Stimulated activated CD4-positive, alpha-beta T cell treated with anti-CD3 and anti-CD28 coated beads, Interleukin-1b, Interleukin-23, amount 100 ng/mL, for 24 hours (primary cell): ENCODE results near the gene CEP170B.

Source experiments
- DNase-seq, 4 experiments: peaks; one replicate each; pipeline ENCODE4 v3.0.0-alpha.2; 2020; ENCODE audit warnings: low read depth in 4 of 4, low spot score in 1 of 4

Gene CEP170B

DNA sequence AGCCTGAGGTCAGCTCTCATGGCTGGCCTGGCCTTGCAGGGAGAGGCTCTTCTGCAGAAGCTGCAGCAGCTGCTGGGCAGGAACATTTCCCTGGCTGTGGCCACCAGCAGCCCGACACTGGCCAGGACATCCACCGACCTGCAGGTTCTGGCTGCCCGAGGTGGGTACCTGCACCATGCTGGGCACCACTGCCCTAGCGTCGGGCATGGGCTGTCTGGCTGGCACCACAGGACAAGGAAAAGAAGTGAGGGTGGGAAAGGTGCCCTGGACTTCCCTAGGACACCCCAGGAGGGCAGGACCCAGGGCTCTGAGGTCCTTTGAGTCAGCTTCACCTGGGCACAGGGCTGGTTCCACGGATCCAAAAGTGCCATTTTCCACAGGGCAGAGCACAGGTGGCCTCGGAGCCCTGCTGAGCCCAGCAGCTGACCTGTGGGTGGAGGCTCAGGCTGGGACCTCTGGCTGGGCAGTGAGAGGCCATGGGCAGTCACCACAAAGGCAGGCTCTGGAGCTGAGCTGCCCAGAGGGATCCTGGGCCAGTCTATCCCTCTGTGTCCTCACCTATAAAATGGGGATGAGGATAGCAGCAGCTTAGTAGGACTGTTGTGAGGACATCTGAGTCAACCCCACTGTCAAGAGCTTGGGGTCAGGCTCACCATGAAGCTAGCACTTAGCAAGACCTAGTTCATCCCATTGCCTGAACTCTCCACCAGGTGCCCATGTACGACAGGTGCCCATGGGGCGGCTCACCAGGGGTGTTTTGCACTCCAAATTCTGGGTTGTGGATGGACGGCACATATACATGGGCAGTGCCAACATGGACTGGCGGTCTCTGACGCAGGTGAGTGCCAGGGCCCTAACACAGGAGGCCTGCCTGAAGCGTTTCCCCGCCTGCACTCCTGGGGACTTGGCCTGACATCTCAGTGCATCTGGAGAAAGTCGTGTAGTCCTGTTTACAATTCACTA, 64.5 kb downstream of the CEP170B start:
- no peak for DNase-seq

GRCh38 chr14:104930526-104931303, 65.6 kb downstream of the CEP170B start:
- DNase-seq: no peak

DNA sequence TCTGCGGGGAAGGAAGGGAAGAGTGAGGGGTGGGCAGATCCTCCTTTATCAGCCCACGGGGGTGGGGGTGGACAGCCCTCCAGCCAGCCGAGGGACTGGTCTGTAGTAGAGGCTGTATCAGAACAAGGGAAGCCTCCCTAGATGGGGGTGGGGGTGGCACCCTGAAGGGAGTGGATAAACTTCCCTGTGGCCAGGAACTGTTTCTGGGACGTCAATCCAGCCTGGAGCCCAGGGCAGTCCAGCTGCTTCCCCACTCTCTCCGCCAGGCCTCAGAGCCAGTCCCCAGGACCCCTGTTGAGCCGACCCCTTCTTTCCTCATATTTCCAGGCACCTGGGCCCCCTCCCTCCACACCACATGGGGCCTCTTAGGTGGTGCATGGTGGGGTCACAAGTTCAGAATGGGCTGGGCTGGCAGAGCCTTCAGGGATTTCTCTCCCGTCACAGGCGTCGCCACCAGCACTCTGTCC, 66.3 kb downstream of the CEP170B start:
- no peak for DNase-seq

DNA sequence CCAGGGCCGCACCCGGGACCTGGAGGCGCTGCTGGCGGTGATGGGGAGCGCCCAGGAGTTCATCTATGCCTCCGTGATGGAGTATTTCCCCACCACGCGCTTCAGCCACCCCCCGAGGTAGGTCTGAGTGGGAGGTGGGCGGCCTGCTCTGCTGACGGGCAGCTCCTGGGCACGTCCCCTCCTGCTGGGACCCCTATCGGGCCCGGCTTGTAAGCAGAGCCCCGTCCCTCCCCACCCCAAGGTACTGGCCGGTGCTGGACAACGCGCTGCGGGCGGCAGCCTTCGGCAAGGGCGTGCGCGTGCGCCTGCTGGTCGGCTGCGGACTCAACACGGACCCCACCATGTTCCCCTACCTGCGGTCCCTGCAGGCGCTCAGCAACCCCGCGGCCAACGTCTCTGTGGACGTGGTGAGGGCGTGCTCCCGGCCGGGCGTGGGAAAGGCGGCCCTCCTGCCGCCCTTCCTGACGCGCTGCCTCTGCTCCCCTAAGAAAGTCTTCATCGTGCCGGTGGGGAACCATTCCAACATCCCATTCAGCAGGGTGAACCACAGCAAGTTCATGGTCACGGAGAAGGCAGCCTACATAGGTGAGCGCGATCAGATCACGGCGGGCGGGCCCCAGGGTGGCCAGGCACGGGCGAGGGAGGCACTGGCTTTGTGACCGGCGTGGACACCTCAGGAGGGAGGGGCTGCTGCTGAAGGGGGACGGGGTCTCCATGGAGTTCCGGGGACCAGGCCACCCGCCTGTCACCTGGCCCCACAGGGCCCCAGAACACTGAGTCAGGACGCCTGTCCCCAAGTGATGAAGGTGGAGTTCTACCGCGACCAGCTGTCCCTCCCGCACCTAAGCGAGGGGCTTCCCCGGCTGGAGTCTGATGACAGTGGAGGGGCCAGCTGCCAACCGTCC, 67.0 kb downstream of the CEP170B start:
- no peak for DNase-seq

DNA sequence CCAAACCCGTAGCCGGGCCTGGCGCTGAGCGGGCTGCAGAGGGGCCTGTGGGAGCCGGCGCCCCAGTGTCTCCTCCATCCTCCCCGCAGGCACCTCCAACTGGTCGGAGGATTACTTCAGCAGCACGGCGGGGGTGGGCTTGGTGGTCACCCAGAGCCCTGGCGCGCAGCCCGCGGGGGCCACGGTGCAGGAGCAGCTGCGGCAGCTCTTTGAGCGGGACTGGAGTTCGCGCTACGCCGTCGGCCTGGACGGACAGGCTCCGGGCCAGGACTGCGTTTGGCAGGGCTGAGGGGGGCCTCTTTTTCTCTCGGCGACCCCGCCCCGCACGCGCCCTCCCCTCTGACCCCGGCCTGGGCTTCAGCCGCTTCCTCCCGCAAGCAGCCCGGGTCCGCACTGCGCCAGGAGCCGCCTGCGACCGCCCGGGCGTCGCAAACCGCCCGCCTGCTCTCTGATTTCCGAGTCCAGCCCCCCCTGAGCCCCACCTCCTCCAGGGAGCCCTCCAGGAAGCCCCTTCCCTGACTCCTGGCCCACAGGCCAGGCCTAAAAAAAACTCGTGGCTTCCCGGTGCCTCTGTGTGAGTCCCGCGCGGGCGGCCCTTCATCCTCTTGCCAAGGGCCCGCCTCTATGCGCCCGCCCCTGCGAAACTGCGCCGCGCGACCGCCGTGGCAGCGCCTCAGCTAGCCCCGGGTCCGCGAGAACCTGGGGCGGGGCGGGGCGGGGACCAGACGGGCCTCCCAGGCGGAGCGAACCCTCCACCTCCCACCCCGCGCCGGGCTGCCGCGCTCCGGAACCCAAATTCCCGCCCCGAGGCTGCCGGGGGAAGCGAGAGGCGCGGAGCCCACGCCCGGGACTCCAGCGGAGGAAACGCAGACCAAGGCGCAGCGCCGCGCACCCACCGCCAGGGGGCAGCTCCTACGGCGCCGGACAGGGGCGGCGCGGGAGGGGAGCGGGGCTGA, 67.9 kb downstream of the CEP170B start:
- peak; percentile 76 to 89 (median 82) for DNase-seq

- DNase-seq: no peak
These were observed 69.0 kb downstream of the CEP170B start for GRCh38 chr14:104933746-104934733.

DNA sequence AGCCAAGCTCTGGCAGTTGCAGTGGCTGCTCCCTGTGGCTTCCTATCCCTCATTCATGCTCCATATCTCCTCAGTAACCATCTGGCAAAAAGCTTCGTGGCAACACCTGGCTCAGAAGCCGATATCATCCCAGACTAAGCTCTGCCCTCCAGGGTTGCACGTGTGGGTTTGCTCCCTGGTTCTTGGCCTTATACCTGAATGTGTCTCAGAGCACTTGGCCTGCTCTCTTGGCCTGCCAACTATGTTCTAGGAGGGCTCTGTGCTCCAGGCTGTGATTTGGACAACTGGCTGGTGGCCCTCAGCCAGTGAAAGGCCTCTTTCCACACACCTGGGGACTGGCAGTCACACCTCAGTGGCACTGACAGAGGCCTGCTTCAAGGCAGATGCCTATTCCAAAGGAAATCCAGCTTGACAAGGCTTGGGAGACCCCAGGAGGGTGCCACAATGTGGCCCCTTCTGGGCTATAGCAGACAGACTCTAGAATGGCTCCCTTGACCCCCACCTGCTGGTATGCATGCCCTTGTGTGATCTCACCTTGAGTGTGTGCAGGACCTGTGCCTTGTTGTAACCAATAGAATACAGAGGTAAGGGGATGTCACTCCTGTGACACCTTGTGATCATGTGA, 70.1 kb downstream of the CEP170B start:
- no peak for DNase-seq

DNA sequence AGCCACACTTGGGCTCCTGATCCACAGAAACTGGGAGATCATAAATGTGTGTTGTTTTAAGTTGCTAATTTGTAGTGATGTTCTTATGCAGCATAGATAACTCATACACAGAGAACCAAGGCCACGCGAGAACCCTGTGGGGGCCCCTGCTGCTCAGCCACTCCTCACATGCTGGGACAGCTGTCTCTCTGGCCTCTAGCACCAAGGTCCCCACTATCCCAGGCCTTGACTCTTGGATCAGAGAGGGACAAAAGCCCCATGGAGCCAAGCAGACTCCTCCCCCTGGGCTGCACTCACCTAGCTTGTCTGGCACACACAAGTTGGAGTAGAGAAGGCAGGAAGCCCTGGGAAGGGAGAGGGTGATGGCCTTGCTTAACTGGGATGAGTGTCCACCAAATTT, 70.9 kb downstream of the CEP170B start:
- DNase-seq: no peak

GRCh38 chr14:104936361-104937155, 71.5 kb downstream of the CEP170B start:
- DNase-seq: no peak

DNA sequence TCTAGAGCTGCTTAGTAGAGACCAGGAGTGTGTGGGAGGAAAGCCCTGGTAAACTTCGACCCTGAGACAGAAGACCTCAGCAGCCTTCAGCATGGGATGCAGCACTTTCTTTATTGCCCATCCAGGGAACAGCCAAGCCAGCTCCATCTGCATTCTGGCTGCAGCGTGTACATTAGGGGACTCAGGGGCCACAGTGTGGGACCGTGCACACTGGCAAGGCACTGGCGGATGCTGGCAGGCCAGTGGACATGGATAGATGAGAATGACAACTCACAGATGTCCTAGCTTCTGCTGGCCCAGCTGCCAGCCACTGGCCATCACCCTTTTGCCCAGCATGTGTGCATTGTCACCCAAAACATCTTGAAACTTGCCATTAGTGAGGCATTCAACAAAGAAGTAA, 72.1 kb downstream of the CEP170B start:
- DNase-seq: no peak

- DNase-seq: no peak
These were observed 72.8 kb downstream of the CEP170B start for GRCh38 chr14:104937694-104938365.

DNA sequence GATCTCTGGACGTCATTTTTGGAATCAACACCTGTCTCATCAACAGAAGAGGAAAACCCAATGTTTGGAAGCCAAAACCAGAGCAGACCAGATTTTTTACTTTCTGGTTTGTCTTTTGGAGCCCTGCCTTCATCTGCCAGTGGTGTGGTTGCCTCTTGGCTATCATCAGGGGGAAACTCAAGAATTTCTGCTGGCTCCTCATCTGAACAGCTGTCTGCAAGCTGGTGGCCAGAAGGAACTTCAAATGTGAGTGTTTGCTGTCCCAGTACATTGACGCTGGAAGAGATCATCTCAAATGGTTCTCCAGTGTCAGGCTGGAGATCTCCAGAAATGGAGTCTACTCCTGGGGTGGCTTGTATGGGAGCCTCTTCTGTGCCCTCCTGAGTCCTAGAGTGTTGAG, 73.4 kb downstream of the CEP170B start:
- no peak for DNase-seq

DNA sequence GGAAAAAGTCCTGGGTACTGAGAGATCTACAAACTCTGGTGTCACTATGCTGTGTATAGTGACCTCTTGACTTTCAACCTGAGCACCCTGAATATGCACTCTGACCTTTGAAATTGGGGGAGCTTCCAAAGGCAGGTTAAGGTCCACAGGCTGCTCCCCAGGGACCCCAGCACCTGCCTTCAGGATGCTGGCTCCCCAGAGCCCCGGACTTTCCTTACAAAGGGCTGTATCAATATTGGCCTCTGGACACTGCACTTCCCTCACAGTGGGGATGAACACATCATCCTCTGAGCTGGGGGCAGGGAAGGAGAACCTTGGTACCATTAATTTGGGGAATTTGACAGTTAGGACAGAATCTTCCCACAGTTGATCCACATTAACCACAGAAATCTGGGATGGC, 73.9 kb downstream of the CEP170B start:
- no peak for DNase-seq

DNA sequence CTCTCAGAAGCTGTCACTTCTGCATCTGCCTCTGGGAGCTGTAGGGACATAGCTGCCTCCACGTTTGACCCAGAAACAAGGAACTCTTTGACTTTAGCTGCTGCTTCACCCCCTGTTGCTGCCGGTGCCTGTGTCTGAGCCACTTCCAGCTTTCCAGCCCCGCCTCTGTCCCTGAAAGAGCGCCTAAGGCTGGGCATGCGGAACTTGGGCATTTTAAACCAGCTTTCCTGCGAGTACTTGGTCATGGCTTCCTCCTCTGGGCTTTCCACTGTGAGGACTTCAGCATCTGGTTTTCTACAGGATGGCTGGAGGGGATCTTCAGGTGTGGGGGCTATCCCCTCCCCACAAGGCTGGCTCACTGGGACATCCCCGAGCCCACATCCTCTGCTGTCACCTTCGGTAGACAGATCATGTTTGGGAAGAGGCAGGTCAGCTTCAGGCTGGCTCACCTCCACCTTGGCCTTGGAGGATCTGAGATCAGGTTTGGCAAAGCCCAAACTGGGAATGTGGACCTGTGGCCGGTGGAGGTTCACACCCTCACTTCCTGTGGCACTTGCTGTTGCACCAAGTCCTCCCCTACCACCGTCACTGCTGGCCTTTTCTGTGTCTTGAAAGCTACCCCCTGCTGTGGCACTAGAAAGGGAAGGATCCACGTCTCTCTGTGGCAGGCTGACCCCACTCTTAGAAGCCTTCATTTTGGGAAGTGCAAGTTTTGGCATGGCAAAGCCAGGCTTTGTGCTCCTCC, 74.8 kb downstream of the CEP170B start:
- no peak for DNase-seq

DNA sequence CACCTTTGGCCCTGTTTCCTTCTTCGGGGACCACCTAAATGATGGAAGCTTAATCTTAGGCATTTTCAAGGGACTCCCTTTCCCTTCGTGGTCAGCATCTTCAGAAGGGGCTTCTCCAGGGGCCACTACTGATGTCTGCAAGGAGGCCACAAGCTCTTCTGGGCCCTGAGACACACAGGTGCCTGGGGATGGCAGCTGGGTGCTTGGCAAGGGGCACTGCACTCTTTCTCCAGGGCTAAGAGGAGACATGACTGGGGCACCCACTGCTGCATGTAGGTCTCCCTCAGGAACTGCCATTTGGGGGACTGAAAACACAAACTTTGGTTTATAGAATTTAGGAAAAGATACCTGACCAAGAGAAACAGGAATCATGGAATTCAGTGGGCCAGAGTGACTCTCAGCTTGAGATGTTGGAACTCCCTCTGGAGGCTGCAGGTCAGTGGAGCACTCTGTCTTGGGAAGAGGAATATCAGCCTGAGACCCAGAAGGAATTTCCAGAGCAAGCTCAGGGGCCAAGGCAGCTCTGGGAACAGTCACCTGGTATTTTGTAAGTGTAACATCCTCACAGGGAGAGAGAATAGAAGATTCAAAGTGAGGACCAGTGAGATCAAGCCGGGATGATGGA, 75.6 kb downstream of the CEP170B start:
- DNase-seq: no peak
